ENCODE measurements around the gene COA8. TPM values are rescaled to one million over a fixed set of nuclear protein-coding genes. Genes with fewer than 3 reads are reported as not detected.

COA8 gene
- total and polyA plus RNA-seq, 2 of the 4 experiments (the other 2 are of a cell fraction) = 12.2 to 21.1 TPM

GRCh38 chr14:103548463-103549351 is 14.1 kb upstream of the COA8 start (continued):
- no peak for TF ChIP-seq RCOR1 (IDR thresholded peaks at IDR 0.05; ENCODE audit: insufficient replicate concordance, low read length)
- no peak for TF ChIP-seq POLR2A (IDR thresholded peaks at IDR 0.05; ENCODE audit: low read depth, low read length)

DNA sequence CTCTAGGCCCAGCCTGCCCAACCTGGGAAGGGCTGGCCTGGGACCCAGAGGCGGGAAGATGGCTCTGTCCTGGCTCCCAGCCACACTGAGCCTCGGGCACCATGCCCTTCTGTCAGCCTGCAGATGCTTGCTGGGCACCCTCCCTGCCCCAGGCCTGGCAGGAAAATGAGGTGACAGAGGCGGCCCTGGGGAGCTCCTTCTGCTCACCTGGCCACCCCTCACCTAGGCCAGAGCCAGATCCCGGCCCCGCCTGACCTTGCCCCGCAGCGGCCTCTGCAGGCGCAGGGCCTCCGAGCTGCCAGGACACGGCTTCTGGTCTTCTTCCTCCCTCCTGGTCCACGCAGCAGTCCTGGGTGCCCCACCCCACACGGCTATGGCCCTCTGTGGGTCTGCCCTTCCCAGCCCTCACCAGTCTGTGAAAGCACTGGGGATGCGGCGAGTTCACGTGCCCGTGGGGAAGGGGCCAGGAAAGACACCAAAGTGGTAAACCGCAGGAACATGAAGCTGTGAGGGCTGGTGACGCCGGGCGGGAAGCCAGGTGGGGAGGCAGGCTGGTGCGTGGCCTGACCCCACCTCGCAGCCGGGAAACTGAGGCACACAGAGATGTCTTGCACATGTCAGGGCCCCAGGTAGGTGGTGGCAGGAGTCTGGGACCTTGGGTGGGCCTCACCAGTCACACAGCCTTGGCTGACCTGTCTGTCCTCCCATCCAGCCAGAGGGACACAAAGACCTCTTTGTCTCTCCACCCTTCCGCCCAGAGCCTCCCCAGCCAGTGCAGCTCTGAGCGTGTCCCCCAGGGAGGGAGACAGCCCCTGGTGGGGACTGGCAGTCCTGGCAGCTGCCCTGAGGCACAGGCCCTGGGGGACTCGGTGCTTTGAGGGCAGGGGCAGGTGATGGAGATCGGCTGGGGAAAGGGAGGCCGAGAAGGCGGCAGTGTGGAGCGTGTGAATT is 13.1 kb upstream of the COA8 start:
- Histone ChIP-seq H4K20me1 (ENCODE audit: insufficient read depth, low read length) (peaks cover 8% of the 10 kb centered on the region; the same call in 1 of the 2 replicates), H4K5ac (ENCODE audit: low read depth, low read length) (no peak overlapping the region), H3K36me3 (ENCODE audit: control insufficient read depth, insufficient read depth, low read length) (no peaks in the 10 kb centered on the region), H3K4me1 (ENCODE audit: control insufficient read depth, insufficient read depth, low read length) (peaks cover 9% of the 10 kb centered on the region), H2BK120ac (ENCODE audit: low read depth, low read length) (no peak overlapping the region), H3K9ac (ENCODE audit: low read depth, low read length) (no peak overlapping the region), H2AK5ac (ENCODE audit: low read depth, low read length) (no peak overlapping the region), H2AK9ac (replicated peaks; ENCODE audit: low read depth, low read length, poor library complexity) (no peak overlapping the region), H3K4me2 (ENCODE audit: low read depth, low read length) (no peak overlapping the region), H2BK15ac (ENCODE audit: low read depth, low read length) (no peak overlapping the region), H3K14ac (replicated peaks; ENCODE audit: low read depth, low read length) (no peak overlapping the region), H2BK20ac (ENCODE audit: low read depth, low read length) (no peak overlapping the region), H3K4ac (ENCODE audit: low read depth, low read length) (no peak overlapping the region), H3K4me3 (ENCODE audit: insufficient read depth, low read depth, low read length) (no peak overlapping the region), H3K9me1 (ENCODE audit: insufficient read depth, low read length) (peaks cover 8% of the 10 kb centered on the region; the same call in 1 of the 2 replicates), H4K8ac (ENCODE audit: low read depth in 2 of 2, low read length in 2 of 2) (no peak overlapping the region), H4K91ac (ENCODE audit: insufficient read depth, low read depth, low read length) (no peak overlapping the region), H3K23ac (ENCODE audit: low read depth, low read length) (no peak overlapping the region), H3K27ac (ENCODE audit: insufficient read depth, low read length) (no peak overlapping the region), H2AFZ (replicated peaks; ENCODE audit: low read length, poor library complexity) (no peak overlapping the region), H3K27me3 (ENCODE audit: control insufficient read depth, insufficient read depth, low read length) (no peaks in the 10 kb centered on the region), H3K18ac (ENCODE audit: low read depth, low read length) (no peak overlapping the region), H2BK5ac (ENCODE audit: low read depth, low read length, poor library complexity, severe bottlenecking) (no peak overlapping the region), H3K79me1 (ENCODE audit: low read depth in 1 of 2, low read length in 2 of 2) (peaks cover 0 to 20% of the 10 kb centered on the region in 2 experiments; a peak in 3 of 4 replicates), H3K56ac (ENCODE audit: extremely low read depth, insufficient read depth, low read length) (no peak overlapping the region), H3K9me3 (ENCODE audit: control insufficient read depth, insufficient read depth, low read length) (no peaks in the 10 kb centered on the region)
- in situ Hi-C loops (cut with MboI; ENCODE audit: low sequenced_read_pairs) = no loop called here
- no peak for DNase-seq
- BruUV-seq (replicated peaks) = no TSS peak
- no peak for TF ChIP-seq MXI1 (IDR thresholded peaks at IDR 0.05; ENCODE audit: borderline replicate concordance, low read depth, low read length)
- no peak for TF ChIP-seq NFE2L2 (IDR thresholded peaks at IDR 0.05; ENCODE audit: low read depth, low read length)
- no peak for TF ChIP-seq RFX5 (IDR thresholded peaks at IDR 0.05; ENCODE audit: low read depth, low read length)
- TF ChIP-seq CHD1 (IDR thresholded peaks at IDR 0.05; ENCODE audit: low read depth, low read length) = no peak
- dilution Hi-C loops (cut with HindIII; ENCODE audit: low sequenced_read_pairs, unreplicated experiment) = no loop called here
- 87% methylated on average over 9 of the region's 30 CpGs; no CpG with 5 or more reads in 1 of the 2 experiments for WGBS, 2 experiments (ENCODE audit: extremely low coverage in 2 of 2, insufficient read length in 1 of 2)
- CTCF ChIA-PET = no interaction called here
- POLR2A ChIA-PET (ENCODE audit: unreplicated experiment) = interaction anchor here (0.7 kb wide), 1 partner anchor 20 kb away, joined by 4 read pairs; no protein-coding TSS in a partner anchor
- intact Hi-C loops (cut with micrococcal nuclease) = no loop called here
- no peak for ATAC-seq (ENCODE audit: low read depth)
